Hepatocyte (in vitro differentiated cells): ENCODE results near the gene CHST11.

Experiments used
- EZH2 ChIP-seq: fragments of 200-600 bp; sonication (generic); IDR thresholded peaks from 2 replicates; pipeline ENCODE4 v1.6.1; 2016; ENCODE audit warnings: antibody characterized with exemption, mild to moderate bottlenecking, borderline replicate concordance
- TF ChIP-seq, protein P1 (sequence below): fragments of 200-600 bp; sonication (generic); IDR thresholded peaks from 2 replicates; pipeline ENCODE4 v1.5.1; 2016; ENCODE audit warnings: antibody characterized with exemption, mild to moderate bottlenecking; ENCODE audit not compliant: poor library complexity

DNA sequence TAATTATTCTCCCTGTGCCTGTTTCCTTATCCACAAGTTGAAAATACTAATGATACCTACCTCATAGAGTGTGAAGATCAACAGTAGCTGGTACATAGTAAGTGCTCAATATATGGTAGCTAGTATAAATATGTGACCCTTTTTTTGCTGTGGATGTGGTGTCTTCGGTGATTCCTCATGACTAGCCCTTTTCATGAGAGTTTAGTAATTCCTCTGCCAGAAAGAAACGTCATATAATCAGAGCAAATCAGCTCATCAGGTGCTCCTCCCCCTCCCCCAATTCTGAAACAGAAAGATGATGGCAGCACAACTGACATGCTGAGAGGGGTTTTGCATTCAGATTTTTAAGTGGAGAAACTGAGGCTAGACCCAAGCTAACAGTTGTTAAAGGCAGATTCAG lies 290.6 kb downstream of the CHST11 start:
- TF ChIP-seq, protein P1, sequence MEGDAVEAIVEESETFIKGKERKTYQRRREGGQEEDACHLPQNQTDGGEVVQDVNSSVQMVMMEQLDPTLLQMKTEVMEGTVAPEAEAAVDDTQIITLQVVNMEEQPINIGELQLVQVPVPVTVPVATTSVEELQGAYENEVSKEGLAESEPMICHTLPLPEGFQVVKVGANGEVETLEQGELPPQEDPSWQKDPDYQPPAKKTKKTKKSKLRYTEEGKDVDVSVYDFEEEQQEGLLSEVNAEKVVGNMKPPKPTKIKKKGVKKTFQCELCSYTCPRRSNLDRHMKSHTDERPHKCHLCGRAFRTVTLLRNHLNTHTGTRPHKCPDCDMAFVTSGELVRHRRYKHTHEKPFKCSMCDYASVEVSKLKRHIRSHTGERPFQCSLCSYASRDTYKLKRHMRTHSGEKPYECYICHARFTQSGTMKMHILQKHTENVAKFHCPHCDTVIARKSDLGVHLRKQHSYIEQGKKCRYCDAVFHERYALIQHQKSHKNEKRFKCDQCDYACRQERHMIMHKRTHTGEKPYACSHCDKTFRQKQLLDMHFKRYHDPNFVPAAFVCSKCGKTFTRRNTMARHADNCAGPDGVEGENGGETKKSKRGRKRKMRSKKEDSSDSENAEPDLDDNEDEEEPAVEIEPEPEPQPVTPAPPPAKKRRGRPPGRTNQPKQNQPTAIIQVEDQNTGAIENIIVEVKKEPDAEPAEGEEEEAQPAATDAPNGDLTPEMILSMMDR, result no peak
- TF ChIP-seq EZH2, result no peak
